ENCODE measurements around the gene PEDS1. TPM values are rescaled to one million over a fixed set of nuclear protein-coding genes. Genes with fewer than 3 reads are reported as not detected.
A peak's percentile ranks its signal among the peaks of the same experiment; 100 is the strongest.

Gene PEDS1
- total RNA-seq, 1 experiment from 2014 or later, result 35.6 TPM

DNA sequence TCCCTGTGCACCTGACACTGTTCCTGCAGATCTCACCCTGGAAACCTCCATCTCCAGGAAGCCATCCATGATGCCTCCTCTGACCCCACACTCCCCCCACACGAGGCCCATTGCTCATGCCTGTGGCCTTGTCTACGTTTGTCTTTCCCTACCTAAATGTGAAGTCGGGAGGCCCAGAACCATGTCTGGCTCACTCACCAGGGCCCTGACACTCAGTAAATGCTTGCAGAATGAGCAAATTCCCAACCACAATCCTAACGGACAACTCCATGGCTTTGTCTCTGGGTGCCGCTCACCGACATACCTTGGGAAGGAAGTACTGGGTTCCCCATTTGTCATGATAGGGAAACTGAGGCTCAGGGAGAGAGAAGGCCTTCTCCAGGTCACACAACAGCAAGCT lies 7.3 kb downstream of the PEDS1 start (continued):
- TF ChIP-seq ESRRA (CRISPR knock-in tag; IDR thresholded peaks at IDR 0.05; ENCODE audit: borderline replicate concordance) (no peak), NR3C1 (CRISPR knock-in tag; conservative IDR thresholded peaks at IDR 0.05; ENCODE audit: low read depth) (no peak), MYBL2 (CRISPR knock-in tag; IDR thresholded peaks at IDR 0.05) (no peak)

DNA sequence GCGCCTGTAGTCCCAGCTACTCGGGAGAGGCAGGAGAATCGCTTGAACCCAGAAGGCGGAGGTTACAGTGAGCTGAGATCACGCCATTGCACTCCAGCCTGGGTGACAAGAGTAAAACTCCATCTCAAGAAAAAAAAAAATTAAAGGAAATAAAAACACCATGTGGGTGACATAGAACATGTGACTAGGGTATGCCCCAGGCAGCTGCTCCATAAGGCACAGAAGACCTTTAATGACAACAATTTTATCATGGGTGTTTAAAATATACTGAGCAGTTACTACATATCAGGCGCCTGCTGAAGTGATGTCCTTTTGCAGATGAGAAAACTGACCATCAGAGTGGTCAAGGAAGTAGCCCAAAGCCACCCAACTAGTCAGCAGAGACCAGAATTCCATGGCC lies 8.0 kb downstream of the PEDS1 start:
- Mint-ChIP-seq H3K9me3 (no peaks in the 10 kb centered on the region), H3K36me3 (peaks cover 23% of the 10 kb centered on the region), H3K4me3 (no peak overlapping the region), H3K27me3 (ENCODE audit: low read depth) (no peaks in the 10 kb centered on the region), H3K27ac (peak overlapping the region; percentile 19; the same call in 1 of the 2 replicates), H3K4me1 (peaks cover 58% of the 10 kb centered on the region)
- TF ChIP-seq NFE2L1 (CRISPR knock-in tag; IDR thresholded peaks at IDR 0.05) (no peak), ATF1 (CRISPR knock-in tag; IDR thresholded peaks at IDR 0.05) (no peak), ZNF396 (CRISPR knock-in tag; IDR thresholded peaks at IDR 0.05; ENCODE audit: borderline replicate concordance) (no peak), ESRRA (CRISPR knock-in tag; IDR thresholded peaks at IDR 0.05; ENCODE audit: borderline replicate concordance) (no peak), CREM (CRISPR knock-in tag; IDR thresholded peaks at IDR 0.05) (no peak), ZNF121 (CRISPR knock-in tag; IDR thresholded peaks at IDR 0.05) (no peak), RORB (CRISPR knock-in tag; IDR thresholded peaks at IDR 0.05) (no peak), ETV6 (CRISPR knock-in tag; IDR thresholded peaks at IDR 0.05) (no peak), SMAD3 (CRISPR knock-in tag; IDR thresholded peaks at IDR 0.05; ENCODE audit: borderline replicate concordance) (no peak), ZNF138 (CRISPR knock-in tag; conservative IDR thresholded peaks at IDR 0.05) (no peak), FOXK1 (CRISPR knock-in tag; IDR thresholded peaks at IDR 0.05) (no peak), GTF2I (CRISPR knock-in tag; conservative IDR thresholded peaks at IDR 0.05) (no peak)
- TF ChIP-seq, protein P1, sequence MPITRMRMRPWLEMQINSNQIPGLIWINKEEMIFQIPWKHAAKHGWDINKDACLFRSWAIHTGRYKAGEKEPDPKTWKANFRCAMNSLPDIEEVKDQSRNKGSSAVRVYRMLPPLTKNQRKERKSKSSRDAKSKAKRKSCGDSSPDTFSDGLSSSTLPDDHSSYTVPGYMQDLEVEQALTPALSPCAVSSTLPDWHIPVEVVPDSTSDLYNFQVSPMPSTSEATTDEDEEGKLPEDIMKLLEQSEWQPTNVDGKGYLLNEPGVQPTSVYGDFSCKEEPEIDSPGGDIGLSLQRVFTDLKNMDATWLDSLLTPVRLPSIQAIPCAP (CRISPR knock-in tag; IDR thresholded peaks at IDR 0.05), result no peak
- TF ChIP-seq, protein P2, sequence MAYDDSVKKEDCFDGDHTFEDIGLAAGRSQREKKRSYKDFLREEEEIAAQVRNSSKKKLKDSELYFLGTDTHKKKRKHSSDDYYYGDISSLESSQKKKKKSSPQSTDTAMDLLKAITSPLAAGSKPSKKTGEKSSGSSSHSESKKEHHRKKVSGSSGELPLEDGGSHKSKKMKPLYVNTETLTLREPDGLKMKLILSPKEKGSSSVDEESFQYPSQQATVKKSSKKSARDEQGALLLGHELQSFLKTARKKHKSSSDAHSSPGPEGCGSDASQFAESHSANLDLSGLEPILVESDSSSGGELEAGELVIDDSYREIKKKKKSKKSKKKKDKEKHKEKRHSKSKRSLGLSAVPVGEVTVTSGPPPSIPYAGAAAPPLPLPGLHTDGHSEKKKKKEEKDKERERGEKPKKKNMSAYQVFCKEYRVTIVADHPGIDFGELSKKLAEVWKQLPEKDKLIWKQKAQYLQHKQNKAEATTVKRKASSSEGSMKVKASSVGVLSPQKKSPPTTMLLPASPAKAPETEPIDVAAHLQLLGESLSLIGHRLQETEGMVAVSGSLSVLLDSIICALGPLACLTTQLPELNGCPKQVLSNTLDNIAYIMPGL (CRISPR knock-in tag; IDR thresholded peaks at IDR 0.05), result no peak
- TF ChIP-seq, protein P3, sequence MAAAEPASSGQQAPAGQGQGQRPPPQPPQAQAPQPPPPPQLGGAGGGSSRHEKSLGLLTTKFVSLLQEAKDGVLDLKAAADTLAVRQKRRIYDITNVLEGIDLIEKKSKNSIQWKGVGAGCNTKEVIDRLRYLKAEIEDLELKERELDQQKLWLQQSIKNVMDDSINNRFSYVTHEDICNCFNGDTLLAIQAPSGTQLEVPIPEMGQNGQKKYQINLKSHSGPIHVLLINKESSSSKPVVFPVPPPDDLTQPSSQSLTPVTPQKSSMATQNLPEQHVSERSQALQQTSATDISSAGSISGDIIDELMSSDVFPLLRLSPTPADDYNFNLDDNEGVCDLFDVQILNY (CRISPR knock-in tag; IDR thresholded peaks at IDR 0.05), result no peak
- TF ChIP-seq, protein P4, sequence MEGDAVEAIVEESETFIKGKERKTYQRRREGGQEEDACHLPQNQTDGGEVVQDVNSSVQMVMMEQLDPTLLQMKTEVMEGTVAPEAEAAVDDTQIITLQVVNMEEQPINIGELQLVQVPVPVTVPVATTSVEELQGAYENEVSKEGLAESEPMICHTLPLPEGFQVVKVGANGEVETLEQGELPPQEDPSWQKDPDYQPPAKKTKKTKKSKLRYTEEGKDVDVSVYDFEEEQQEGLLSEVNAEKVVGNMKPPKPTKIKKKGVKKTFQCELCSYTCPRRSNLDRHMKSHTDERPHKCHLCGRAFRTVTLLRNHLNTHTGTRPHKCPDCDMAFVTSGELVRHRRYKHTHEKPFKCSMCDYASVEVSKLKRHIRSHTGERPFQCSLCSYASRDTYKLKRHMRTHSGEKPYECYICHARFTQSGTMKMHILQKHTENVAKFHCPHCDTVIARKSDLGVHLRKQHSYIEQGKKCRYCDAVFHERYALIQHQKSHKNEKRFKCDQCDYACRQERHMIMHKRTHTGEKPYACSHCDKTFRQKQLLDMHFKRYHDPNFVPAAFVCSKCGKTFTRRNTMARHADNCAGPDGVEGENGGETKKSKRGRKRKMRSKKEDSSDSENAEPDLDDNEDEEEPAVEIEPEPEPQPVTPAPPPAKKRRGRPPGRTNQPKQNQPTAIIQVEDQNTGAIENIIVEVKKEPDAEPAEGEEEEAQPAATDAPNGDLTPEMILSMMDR (IDR thresholded peaks at IDR 0.05), result no peak
- TF ChIP-seq, protein P5, sequence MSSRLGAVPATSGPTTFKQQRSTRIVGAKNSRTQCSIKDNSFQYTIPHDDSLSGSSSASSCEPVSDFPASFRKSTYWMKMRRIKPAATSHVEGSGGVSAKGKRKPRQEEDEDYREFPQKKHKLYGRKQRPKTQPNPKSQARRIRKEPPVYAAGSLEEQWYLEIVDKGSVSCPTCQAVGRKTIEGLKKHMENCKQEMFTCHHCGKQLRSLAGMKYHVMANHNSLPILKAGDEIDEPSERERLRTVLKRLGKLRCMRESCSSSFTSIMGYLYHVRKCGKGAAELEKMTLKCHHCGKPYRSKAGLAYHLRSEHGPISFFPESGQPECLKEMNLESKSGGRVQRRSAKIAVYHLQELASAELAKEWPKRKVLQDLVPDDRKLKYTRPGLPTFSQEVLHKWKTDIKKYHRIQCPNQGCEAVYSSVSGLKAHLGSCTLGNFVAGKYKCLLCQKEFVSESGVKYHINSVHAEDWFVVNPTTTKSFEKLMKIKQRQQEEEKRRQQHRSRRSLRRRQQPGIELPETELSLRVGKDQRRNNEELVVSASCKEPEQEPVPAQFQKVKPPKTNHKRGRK (CRISPR knock-in tag; IDR thresholded peaks at IDR 0.05; ENCODE audit: borderline replicate concordance), result no peak
- POLR2A ChIA-PET, result interaction anchor here (0.6 kb wide), 1 partner anchor 110 kb away, joined by 3 read pairs; no protein-coding TSS in a partner anchor
- ATAC-seq (no peak), DNase-seq (ENCODE audit: low spot score) (no peak)
- CTCF ChIA-PET, result interaction anchor here (1.7 to 2.0 kb wide), 4 partner anchors 12 to 34 kb away, joined by 5 to 6 read pairs (median 6); no protein-coding TSS in a partner anchor
